Keratinocyte (primary cell): Measurements from ENCODE around the gene DBF4.

Experiments used
- EZH2 ChIP-seq: IDR thresholded peaks from one replicate; pipeline ENCODE4 v1.6.1; 2012; ENCODE audit warnings: inconsistent platforms, mild to moderate bottlenecking, low read length, moderate library complexity
- TF ChIP-seq, protein P1 (sequence below), 3 experiments: IDR thresholded peaks in 1 of 3; conservative IDR thresholded peaks in 1 of 3; optimal IDR thresholded peaks in 1 of 3; 2 replicates in 2 of 3; 3 replicates in 1 of 3; pipeline versions ENCODE3 to v1.5.1; 2011; ENCODE audit warnings: low read length in 3 of 3, mild to moderate bottlenecking in 3 of 3, moderate library complexity in 2 of 3, control low read depth in 1 of 3, inconsistent platforms in 1 of 3; ENCODE audit not compliant: insufficient read depth in 2 of 3; ENCODE audit errors: extremely low read depth in 1 of 3

DNA sequence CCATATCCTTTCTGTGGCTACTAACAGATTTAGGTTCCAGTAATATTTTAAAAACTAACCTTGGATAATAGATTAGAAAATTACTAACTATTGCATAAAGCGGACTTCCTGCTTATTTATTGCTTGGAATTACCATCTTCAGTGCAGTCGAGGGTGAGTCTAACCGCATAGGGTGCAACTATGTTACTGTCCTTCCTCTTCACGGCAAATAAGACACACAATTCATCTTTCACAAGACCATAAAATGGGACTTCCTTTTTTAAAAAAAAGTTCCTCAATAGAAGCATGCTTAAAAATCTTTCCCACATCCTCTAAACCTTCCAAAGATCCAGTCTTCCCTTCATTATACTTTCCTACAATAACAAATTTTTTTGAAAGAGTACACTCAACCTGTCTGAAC is 2.2 kb upstream of the DBF4 start:
- TF ChIP-seq, protein P1, sequence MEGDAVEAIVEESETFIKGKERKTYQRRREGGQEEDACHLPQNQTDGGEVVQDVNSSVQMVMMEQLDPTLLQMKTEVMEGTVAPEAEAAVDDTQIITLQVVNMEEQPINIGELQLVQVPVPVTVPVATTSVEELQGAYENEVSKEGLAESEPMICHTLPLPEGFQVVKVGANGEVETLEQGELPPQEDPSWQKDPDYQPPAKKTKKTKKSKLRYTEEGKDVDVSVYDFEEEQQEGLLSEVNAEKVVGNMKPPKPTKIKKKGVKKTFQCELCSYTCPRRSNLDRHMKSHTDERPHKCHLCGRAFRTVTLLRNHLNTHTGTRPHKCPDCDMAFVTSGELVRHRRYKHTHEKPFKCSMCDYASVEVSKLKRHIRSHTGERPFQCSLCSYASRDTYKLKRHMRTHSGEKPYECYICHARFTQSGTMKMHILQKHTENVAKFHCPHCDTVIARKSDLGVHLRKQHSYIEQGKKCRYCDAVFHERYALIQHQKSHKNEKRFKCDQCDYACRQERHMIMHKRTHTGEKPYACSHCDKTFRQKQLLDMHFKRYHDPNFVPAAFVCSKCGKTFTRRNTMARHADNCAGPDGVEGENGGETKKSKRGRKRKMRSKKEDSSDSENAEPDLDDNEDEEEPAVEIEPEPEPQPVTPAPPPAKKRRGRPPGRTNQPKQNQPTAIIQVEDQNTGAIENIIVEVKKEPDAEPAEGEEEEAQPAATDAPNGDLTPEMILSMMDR (optimal IDR thresholded peaks at IDR 0.05 in 1 of 3, IDR thresholded peaks at IDR 0.05 in 1 of 3, conservative IDR thresholded peaks at IDR 0.05 in 1 of 3; ENCODE audit: extremely low read depth in 1 of 3, insufficient read depth in 2 of 3, low read length in 3 of 3) = no peak
- TF ChIP-seq EZH2 = no peak
